NAMALWA (cell line): ENCODE measurements around the gene HINT2.

Source experiments
- DNase-seq: peaks from one replicate; pipeline ENCODE4 v3.0.0-alpha.2; 2015; ENCODE audit warnings: low spot score

The HINT2 gene

DNA sequence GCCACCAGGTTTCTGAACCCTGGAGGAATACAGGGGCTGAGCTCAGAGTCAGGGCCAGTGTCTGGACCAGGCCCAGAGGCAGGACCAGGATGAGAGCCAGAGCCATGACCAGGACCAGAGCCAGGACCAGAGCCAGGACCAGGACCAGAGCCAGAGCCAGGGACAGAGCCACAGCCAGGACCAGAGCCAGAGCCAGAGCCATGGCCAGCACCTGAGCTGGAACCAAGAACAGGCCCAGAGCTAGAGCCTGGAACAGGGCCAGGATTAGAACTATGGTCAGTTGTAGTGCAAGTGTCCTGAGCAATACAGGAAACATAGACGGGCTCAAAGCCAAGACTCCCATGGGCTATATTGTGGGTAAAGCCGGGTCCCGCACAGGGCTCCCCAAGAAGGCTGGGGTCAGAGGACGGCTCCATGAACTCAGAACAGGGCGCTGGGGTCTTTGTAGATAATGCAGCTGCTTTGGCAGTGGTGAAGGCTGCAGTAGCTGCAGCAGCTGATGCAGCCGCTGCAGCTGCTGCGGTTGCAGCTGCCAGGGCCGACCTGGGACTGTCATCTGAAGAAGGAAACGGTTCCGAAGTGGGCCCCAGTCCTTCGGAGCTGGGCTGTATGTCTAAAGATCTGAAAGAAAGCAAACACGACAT is 3.3 kb downstream of the HINT2 start:
- no peak for DNase-seq

DNA sequence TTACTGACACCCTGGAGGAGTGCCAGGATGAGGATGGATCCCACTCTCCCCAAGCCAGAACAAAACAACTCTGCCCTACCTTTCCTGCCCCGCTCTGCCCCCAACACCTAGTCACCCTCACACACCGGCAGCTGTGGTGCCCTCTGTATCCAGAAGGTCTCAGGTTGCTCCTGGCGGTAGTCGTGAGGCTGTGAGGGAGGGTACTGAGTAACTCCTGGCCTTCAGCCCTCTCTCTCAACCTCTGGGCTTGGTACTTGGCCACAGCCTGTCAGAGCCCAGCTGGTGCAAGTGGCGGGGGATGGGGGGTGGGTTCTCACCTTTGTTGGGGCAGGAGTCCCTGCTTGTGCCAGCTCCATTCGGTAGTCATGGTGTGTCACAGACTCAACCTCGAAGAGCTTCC is 4.7 kb downstream of the HINT2 start:
- no peak for DNase-seq

DNA sequence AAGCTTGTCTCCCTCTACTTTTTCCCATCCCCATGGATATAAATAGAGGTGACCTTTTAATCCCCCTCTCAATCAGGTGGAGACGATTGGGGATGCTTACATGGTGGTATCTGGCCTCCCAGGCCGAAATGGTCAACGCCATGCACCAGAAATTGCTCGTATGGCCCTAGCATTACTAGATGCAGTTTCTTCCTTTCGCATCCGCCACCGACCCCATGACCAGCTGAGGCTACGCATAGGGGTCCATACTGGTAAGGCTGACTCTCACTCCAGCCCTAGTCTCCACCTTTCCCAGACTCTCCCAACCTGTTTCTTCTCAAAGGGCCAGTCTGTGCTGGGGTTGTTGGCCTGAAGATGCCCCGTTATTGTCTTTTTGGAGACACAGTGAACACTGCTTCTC is 6.4 kb downstream of the HINT2 start:
- DNase-seq, result no peak

DNA sequence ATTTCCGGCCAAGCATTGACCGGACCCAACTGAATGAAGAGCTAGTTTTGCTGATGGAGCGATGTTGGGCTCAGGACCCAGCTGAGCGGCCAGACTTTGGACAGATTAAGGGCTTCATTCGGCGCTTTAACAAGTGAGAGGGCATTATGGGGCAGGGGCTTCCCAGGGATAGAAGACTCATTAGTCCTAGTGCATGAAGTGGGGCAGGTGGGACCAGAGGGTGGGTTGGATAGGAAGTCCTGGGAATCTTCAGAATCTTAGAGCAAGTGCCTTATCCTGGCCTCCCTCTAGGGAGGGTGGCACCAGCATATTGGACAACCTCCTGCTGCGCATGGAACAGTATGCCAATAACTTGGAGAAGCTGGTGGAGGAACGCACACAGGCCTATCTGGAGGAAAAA is 8.7 kb downstream of the HINT2 start:
- DNase-seq, result no peak

DNA sequence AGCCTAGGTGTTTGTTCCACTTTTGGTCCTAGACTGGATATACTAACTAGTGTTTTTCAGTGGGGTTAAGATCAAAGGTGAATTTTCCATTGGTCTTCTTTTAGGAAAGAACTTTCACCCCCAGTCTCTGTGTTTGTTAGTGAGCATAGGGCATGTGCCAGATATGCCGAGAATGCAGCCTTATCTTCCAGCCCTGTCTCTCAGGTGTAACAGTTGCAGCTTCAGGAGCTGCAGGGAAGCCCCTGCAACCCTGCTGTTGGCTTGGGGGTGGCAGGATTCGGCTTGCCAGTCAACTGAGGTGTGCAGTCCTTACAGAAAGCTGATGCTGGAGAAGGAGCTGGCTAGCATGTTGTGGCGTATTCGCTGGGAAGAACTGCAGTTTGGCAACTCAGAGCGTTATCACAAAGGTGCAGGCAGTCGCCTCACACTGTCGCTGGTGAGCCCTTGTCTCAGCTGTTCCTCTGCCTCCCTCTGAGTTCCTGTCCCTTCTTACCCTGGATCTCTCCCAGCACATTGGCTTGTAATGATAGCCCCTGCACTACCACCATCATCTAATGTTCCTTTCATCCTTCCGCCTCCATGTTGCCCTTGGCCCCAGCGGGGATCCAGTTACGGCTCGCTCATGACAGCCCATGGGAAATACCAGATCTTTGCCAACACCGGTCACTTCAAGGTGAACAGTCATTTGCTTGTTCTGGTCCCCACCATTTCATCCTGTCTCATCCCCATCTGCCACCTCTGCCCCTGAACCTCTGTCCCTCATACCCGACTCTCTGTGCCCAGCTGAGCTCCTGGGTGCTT is 13.3 kb downstream of the HINT2 start:
- DNase-seq, result no peak

DNA sequence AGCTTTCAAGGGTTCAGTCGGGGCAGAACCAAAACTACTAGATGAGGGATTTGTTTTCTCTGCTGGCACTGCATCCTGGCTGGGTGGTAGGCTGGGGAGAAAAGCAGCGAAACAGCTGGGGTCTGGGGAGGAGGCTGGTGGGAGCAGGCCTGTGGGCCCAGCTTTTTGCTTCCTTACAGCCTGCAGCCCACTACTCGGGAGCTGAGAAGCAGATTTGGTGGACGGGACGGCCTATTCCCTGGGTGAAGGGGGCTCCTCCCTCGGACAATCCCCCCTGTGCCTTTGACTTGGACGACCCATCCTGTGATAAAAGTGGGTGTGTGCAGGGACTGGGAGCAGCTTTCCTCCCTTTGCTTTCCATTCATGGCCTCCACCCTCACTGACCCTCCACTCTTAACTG is 14.3 kb downstream of the HINT2 start:
- DNase-seq, result no peak

DNA sequence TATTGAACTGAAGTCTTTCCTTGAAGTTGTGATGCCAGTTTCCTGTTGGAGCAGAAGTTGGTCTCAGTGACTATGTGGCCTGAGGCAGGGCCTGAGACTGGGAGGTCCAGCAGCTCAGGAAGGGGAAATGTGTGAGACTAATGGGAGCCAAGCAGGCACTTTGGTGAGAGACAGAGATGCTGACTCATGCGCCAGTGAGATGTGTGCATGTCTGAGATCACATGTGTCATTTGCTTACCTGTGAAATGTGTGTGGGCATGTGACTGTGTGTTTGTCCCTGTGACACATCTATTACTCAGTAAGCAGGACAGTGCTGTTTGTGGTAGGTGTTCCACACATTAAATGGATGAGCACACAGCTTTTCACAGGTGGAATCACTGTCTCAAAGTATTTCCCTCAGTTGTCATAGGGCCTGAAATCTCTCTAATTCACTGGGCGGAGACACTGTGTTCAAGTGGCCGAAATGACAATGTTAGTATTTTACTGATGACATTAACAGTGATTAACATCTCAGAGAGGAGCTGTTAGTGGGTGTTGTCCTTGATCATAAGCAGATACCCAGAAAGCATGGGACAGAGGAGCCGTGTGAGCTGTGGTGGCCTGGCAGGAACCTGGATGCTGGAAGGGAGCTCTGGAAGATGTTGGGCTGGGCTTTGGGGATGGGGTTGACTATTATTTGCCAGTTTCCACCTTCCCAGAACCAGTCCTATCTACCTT is 16.0 kb downstream of the HINT2 start:
- DNase-seq, result no peak

DNA sequence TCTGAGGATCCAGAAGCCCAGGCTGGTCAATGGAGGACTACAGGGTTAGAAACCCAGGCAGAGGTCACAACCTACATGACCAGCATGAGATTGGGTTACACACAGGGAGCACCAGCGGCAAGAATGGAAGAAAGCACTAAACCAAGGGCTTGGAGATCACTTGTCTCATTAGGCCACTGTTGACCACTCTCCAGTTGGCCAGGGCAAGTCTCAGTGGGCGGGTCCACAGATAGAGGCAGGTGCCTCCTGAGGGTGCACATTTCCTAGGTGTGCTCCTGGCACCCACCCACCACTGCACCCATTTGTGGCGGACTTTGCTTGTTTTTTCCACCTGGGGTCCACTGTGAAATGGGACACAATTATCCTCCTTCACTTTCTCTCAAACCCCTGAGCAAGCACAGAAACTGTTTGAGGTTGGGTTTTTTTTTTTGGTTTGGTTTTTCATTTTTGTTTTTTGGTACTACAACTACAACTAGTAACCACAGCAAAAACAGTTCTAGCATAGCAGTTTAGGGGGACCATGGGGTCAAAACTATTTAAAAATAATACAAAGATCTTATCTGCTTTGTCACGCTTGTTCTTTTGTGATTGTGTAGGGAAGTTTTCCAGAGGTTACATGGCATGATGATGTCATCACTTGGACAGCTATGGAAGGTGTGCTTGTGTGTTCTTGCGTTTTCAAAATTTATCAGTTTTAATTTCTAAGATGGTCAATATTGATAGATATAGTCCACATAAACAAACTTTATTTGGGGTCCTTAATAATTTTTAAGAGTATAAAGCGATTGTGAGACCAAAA is 17.3 kb downstream of the HINT2 start:
- DNase-seq, result no peak

DNA sequence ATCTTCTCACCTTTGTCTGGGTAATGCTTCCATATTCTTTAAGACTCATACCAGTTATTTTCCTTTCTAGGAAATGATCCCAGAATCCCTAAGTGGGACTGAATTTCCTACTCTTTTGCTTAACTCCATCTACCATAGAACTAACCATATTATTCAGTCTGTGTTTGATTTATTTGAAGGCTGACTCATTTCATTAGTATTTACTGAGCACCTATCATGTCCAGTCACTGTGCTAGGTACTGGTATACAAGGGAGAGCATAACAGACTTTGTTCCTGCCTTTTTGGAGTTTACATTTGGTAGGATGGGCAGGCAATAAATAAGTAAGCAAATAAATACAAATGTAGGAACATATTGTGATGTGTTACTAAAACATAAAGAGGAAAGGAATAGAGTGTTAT is 19.1 kb downstream of the HINT2 start:
- no peak for DNase-seq

DNA sequence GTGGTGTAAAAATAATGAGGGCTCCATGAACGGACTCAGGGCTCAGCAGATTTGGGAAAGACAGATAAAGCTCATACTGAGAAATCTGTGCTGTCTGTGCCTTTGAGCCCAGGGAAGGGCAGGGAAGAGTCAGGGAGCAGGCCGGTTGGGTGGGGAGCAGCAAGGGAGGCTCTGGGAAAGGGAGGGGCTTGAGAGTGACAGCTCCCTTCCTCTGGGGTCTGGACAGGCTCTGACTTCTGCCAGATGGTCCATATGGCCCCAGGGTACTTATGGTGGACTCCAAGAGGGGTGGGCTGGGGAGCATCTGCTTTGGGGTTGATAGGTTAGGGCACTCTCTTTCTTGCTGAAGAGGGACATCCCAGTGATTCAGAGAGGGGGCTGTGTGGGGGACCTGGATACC is 21.4 kb downstream of the HINT2 start:
- DNase-seq, result no peak

DNA sequence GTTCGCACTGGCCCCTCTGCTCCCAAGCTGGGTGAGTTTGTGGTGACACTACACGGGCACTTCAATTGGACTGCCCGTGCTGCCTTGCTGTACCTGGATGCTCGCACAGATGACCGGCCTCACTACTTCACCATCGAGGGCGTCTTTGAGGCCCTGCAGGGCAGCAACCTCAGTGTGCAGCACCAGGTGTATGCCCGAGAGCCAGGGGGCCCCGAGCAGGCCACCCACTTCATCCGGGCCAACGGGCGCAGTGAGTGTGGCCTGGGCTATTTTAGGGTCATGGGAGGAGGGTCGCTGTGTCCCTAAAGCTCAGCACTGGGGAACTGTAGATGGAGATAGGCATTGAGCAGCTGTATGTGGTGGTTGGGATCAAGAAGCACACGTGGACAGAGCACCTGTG is 22.0 kb downstream of the HINT2 start:
- DNase-seq, result no peak

DNA sequence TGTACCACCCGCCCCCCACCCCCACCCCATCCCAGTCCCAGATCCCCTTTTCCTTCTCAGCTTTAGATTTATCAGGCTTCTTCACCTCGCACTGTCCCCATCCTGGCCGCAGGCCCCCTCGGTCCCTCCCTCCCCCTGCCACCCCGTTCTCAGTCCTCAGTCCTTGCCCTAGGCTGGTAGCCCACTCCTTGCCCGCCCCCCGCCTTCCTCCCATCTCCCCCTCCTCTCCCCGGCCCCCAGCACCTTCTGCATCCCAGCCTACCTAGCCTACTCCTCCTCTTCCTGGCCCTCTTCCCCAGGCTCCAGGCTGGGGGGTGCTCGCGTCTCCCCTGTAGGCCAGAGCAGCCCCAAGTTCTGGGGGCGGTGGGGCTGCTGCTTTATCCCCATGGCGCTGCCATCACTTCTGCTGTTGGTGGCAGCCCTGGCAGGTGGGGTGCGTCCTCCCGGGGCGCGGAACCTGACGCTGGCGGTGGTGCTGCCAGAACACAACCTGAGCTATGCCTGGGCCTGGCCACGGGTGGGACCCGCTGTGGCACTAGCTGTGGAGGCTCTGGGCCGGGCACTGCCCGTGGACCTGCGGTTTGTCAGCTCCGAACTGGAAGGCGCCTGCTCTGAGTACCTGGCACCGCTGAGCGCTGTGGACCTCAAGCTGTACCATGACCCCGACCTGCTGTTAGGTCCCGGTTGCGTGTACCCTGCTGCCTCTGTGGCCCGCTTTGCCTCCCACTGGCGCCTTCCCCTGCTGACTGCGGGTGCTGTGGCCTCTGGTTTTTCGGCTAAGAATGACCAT is 22.6 kb downstream of the HINT2 start:
- no peak for DNase-seq

DNA sequence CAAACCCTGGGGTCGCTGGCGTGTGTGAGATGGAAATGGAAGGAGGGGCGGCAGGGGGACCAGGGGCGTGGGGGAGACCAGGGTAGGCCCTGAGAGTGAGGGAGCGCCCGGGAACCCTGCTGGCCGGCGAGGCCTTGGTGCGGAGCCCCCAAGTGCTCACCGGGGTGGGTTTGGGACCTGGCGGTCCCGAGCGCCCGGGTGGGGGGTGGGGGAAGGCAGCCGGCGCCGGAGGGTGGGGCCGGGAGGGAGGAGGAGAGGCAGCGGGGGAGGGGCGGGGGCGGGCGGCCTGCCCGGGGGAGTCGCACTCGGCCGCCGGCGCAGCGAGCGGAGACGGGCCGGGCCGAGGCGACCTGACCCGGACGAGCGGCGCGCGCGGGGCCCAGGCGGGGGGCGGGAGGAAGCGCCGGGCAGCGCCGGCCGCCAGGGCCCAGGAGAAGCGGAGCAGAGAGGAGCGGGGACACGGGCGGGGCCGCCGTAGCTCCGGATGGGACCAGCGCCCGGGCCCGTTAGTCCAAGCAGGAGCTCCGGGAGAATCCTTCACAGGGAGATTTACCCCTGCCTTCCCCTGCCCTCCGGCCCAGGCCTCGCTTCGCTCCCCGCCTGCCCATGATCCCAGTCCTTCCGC is 23.4 kb downstream of the HINT2 start, which contains the start of gene NPR2:
NPR2 (plus strand) TSS at position 295 of the 625 bp plus-strand sequence. CDS start 818 bp downstream, outside the sequence.
- no peak for DNase-seq

DNA sequence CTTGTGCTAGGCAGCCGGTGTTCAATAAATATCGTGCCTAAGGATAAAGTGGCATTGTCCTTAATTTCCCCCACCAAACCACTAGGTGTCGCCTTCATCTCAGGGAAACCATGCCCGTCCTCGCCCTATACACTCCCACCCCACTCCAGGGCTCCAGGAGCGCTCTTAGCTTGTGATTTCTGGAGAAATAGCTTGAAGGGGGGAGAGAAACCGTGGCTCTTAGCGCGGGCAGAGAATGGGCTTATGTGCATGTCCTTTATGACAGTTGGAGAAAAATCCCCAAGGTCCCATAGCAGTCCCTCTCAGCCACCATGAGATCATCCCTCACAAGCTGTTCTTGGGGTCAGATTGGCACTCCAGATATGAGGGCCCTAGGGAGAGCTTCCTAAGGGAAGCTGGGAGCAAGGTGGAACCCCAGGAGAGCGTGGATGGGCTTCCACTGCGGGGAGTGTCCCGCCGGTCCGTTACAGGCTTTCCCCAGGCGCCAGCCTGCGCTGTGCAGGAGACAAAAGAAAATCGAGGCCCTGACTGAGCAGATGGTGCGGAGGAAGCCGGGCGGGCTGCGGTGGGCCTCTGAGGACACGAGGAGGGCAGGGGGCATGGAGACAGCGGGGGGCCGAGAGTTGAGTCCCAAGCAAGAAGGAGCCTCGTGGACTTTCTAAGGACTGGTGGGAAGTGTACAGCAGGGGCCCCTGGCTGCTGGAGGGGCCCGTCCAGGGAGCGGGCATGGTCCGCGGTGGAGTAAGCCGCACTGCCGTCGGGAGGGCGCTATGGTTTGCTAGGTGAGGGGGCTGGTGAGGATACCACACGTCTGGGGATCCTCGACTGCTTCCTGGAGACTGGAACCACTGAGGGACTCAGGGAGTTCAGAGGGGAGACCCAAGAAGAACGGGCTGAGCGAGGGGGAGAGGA is 24.2 kb downstream of the HINT2 start:
- peak; percentile 76 for DNase-seq

DNA sequence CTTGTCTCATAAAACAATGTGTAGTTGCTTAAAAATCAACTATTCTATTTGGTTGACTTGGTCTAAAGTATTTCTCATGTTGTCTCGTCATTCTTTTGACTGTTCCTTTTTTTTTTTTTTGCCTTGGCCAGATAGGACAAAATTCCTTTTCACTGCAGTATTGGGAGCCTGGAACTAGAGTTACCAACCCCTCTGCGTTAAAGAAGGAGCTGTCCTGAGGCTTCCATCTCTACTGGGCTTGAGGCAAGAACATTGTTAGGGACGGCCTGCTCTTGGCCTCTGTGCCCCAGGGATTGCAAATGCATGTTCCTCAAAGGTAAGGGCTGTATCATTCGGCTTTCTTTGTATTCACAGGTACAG is 24.8 kb downstream of the HINT2 start:
- DNase-seq, result no peak

DNA sequence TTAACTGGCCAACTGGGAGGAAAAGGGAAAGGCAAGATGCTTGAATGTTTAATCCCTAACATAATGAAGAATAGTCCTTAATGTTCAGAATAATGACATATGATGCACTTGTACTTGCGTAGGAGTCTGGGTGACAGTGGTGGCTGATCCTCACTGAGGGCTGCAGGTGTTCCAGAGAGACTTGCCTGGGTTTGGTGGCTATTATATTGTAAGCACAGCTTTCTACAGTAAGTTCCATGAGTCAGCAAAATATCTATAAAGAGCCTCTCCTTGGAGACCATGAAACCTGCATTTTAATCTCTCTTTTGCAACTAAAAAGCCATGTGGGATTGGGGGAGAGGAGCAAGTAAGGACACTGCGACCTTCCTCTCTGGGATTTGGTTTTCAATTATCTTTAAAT is 25.3 kb downstream of the HINT2 start:
- DNase-seq, result peak; percentile 17

DNA sequence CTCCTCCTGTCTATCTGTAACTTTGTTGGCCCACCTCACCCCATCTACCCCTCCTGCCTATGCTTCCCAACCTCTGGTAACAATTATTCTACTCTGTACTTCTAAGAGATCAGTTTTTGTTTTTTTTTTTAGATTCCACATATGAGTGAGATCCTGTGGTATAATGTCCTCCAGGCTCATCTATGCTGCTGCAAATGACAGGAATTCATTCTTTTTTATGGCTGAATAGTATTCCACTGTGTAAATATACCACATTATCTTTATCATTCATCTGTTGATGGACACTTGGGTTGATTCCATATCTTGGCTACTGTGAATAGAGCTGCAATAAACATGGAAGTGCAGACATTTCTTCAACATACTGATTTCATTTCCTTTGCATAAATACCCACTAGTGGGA is 31.4 kb downstream of the HINT2 start:
- DNase-seq, result no peak

DNA sequence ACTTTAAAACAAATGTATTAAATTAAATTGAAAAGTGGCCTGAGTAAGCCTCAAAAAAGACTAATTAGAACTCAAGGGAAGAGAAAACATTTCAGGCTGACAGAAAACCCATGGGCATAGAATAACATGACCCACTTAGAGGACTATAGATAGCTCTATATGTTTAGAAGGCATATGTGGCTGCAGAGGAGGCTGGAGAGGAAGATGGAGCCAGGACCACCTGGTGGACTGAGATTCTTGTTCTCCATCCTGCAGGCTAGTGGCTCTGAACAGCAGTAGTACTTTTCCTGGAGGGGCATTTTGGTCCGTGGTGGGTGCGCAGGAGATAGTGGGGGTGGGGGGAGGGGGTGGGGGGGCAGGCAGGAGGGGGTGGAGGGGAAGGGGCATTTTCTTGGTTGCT is 33.8 kb downstream of the HINT2 start:
- no peak for DNase-seq

DNA sequence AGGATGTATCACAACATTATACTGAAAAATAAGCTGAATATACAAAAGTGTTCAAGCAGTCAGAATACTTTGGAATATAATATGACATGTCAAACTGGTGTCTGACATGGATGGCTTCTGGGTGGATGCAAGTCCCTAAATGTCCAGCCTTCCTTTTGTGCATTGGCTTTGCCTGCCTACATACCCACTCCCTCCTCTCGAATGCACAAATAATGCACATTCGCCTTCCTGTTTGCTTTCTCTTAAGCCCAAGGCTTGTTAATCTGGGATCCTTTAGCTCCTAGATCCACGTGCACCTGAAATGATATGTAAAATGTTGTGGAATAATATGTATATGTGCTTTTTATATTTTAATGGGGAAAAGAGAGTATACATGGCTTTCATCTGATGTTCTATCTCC is 36.3 kb downstream of the HINT2 start:
- no peak for DNase-seq

DNA sequence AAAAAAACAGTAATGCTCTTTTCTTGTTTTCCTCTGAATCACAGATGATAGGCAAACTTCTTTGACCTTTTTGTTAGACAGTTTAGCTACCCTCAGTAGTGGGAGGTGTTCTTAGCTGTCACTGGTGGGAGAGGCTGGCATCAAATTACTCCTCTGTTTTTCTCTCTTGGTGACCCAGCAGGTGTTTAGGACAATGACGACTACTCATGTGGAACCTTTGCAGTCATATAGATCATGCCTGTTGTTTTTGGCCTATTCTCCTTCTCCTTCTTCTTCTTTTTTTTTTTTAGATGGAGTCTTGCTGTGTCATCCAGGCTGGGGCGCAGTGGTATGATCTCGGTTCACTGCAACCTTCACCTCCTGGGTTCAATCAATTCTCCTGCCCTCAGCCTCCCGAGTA is 38.8 kb downstream of the HINT2 start:
- DNase-seq, result peak; percentile 63
